Measurements from ENCODE around the gene NELFA. TPM values are rescaled to one million over a fixed set of nuclear protein-coding genes. Genes with fewer than 3 reads are reported as not detected.
"Not testable (repeated sequence)": the region's sequence is repeated elsewhere in the genome, so short reads cannot be mapped to it uniquely, and the experiment has no call there.

The NELFA gene
- total and polyA plus RNA-seq, 2 experiments from 2014 or later = 54.4 to 71.4 TPM

- Histone ChIP-seq H3K4me1 (ENCODE audit: low read depth) (no peaks in the 10 kb centered on the region), H3K27me3 (peaks cover 22% of the 10 kb centered on the region), H3K9me3 (ENCODE audit: low read depth) (no peaks in the 10 kb centered on the region), H3K27ac (no peak overlapping the region), H3K4me3 (peak overlapping the region; percentile 81), H3K36me3 (no peaks in the 10 kb centered on the region)
- TF ChIP-seq CTCF (IDR thresholded peaks at IDR 0.05; ENCODE audit: low read depth, low read length) = no peak
- peak in 1 of 2 donors; percentile 61 for DNase-seq (ENCODE audit: low read depth in 1 of 2, low spot score in 1 of 2)
Observed at GRCh38 chr4:2042204-2042946, 33.6 kb upstream of the NELFA start.

GRCh38 chr4:2041239-2042130 lies 32.7 kb upstream of the NELFA start:
- no peaks in the 10 kb centered on the region for H3K9me3 ChIP-seq (ENCODE audit: low read depth)
- no peaks in the 10 kb centered on the region for H3K36me3 ChIP-seq
- peak overlapping the region; percentile 81 for H3K4me3 ChIP-seq
- H3K27me3 ChIP-seq = peaks cover 22% of the 10 kb centered on the region
- H3K4me1 ChIP-seq (ENCODE audit: low read depth) = no peaks in the 10 kb centered on the region
- DNase-seq (ENCODE audit: low read depth in 1 of 2, low spot score in 1 of 2) = peak; percentile 80 to 83
- no peak overlapping the region for H3K27ac ChIP-seq
- TF ChIP-seq CTCF (IDR thresholded peaks at IDR 0.05; ENCODE audit: low read depth, low read length) = no peak

- Histone ChIP-seq H3K4me3 (peak overlapping the region; percentile 81), H3K9me3 (ENCODE audit: low read depth) (no peaks in the 10 kb centered on the region), H3K27me3 (peaks cover 22% of the 10 kb centered on the region), H3K27ac (no peak overlapping the region), H3K36me3 (no peaks in the 10 kb centered on the region), H3K4me1 (ENCODE audit: low read depth) (no peaks in the 10 kb centered on the region)
- DNase-seq (ENCODE audit: low read depth in 1 of 2, low spot score in 1 of 2) = peak in 1 of 2 donors; percentile 22
- TF ChIP-seq CTCF (IDR thresholded peaks at IDR 0.05; ENCODE audit: low read depth, low read length) = no peak
Observed at GRCh38 chr4:2040391-2041238, 31.8 kb upstream of the NELFA start.

- Histone ChIP-seq H3K36me3 (no peaks in the 10 kb centered on the region), H3K27ac (no peak overlapping the region), H3K9me3 (ENCODE audit: low read depth) (no peaks in the 10 kb centered on the region), H3K4me3 (no peak overlapping the region), H3K4me1 (ENCODE audit: low read depth) (no peaks in the 10 kb centered on the region), H3K27me3 (peaks cover 22% of the 10 kb centered on the region)
- no peak for TF ChIP-seq CTCF (IDR thresholded peaks at IDR 0.05; ENCODE audit: low read depth, low read length)
- DNase-seq (ENCODE audit: low read depth in 1 of 2, low spot score in 1 of 2) = no peak
Observed at GRCh38 chr4:2036866-2037265, 28.1 kb upstream of the NELFA start.

- H3K27ac ChIP-seq = no peak overlapping the region
- H3K4me1 ChIP-seq (ENCODE audit: low read depth) = no peaks in the 10 kb centered on the region
- no peaks in the 10 kb centered on the region for H3K36me3 ChIP-seq
- peaks cover 20% of the 10 kb centered on the region for H3K27me3 ChIP-seq
- DNase-seq (ENCODE audit: low read depth in 1 of 2, low spot score in 1 of 2) = no peak
- no peaks in the 10 kb centered on the region for H3K9me3 ChIP-seq (ENCODE audit: low read depth)
- H3K4me3 ChIP-seq = no peak overlapping the region
- no peak for TF ChIP-seq CTCF (IDR thresholded peaks at IDR 0.05; ENCODE audit: low read depth, low read length)
Observed at GRCh38 chr4:2036327-2036726, 27.6 kb upstream of the NELFA start.

GRCh38 chr4:2031161-2031560 lies 22.4 kb upstream of the NELFA start:
- H3K9me3 ChIP-seq (ENCODE audit: low read depth); H3K27me3 ChIP-seq; H3K4me1 ChIP-seq (ENCODE audit: low read depth); H3K4me3 ChIP-seq; DNase-seq (ENCODE audit: low read depth in 1 of 2, low spot score in 1 of 2); H3K27ac ChIP-seq; H3K36me3 ChIP-seq: not testable (repeated sequence)

- H3K4me3 ChIP-seq; H3K9me3 ChIP-seq (ENCODE audit: low read depth); H3K27me3 ChIP-seq; H3K36me3 ChIP-seq; H3K27ac ChIP-seq; H3K4me1 ChIP-seq (ENCODE audit: low read depth); DNase-seq (ENCODE audit: low read depth in 1 of 2, low spot score in 1 of 2): not testable (repeated sequence)
Observed at GRCh38 chr4:2027120-2027519, 18.3 kb upstream of the NELFA start.
